T-cell (primary cell): ENCODE measurements around the gene SEC14L6. TPM values are rescaled to one million over a fixed set of nuclear protein-coding genes. Genes with fewer than 3 reads are reported as not detected.

ENCODE experiments used
- ATAC-seq, 4 experiments: fragments of 200-7000 bp in 3 of 4; fragments of 150-1000 bp in 1 of 4; cut with Tn5 transposase; replicated peaks in 1 of 4; 1 replicate in 3 of 4; 2 replicates in 1 of 4; pipeline ENCODE4 v1.10.0; 2021; ENCODE audit warnings: moderate library complexity in 3 of 4, mild to moderate bottlenecking in 2 of 4, moderate number of reproducible peaks in 1 of 4
- CTCF ChIA-PET, 2 donors: fragments of 300-600 bp; sonication (Branson Sonifier 250); formaldehyde crosslinking; loops; one replicate each; lab custom pipeline; 2022; ENCODE audit warnings: antibody characterized with exemption in 2 of 2; lab: Charles Lee
- POLR2A ChIA-PET, 2 donors: fragments of 300-600 bp; sonication (Branson Sonifier 250); formaldehyde crosslinking; loops; one replicate each; lab custom pipeline; 2022; ENCODE audit warnings: antibody characterized with exemption in 2 of 2; lab: Charles Lee
- DNase-seq, 35 experiments: peaks; one replicate each; pipeline versions ENCODE4 v3.0.0 to v3.0.0-alpha.2; 2013 to 2023
- H3K27ac ChIP-seq: one replicate; pipeline ENCODE4 v1.5.1; 2013; ENCODE audit warnings: low read length
- H3K27me3 ChIP-seq, 2 experiments: replicated peaks in 1 of 2; 1 replicate in 1 of 2; 2 replicates in 1 of 2; pipeline versions ENCODE4 v1.6.1 to v1.7.0; 2013; ENCODE audit warnings: low read length in 1 of 2, mixed read lengths in 1 of 2; ENCODE audit not compliant: control insufficient read depth in 2 of 2, insufficient read depth in 2 of 2; ENCODE audit errors: extremely low read depth in 1 of 2
- H3K36me3 ChIP-seq, 2 donors: 1 replicate in 1 of 2; 2 replicates in 1 of 2; pipeline versions ENCODE4 v1.6.1 to v1.7.0; 2013; ENCODE audit warnings: low read length in 1 of 2; ENCODE audit not compliant: control insufficient read depth in 2 of 2, insufficient read depth in 1 of 2; ENCODE audit errors: extremely low read depth in 1 of 2
- H3K4me1 ChIP-seq, 2 experiments: 1 replicate in 1 of 2; 2 replicates in 1 of 2; pipeline versions ENCODE4 v1.6.1 to v1.7.0; 2013; ENCODE audit warnings: low read length in 2 of 2, mixed read lengths in 1 of 2; ENCODE audit not compliant: insufficient read depth in 2 of 2, control insufficient read depth in 1 of 2; ENCODE audit errors: extremely low read depth in 1 of 2
- H3K4me3 ChIP-seq, 2 donors: 1 replicate in 1 of 2; 2 replicates in 1 of 2; pipeline versions ENCODE4 v1.5.1 to v1.7.0; 2013; ENCODE audit warnings: mild to moderate bottlenecking in 2 of 2, low read length in 1 of 2, moderate library complexity in 1 of 2; ENCODE audit not compliant: control insufficient read depth in 1 of 2; ENCODE audit errors: extremely low read depth in 1 of 2
- H3K9me3 ChIP-seq: 2 replicates; pipeline ENCODE4 v1.7.0; 2013
- H3K27ac Mint-ChIP-seq, 2 donors: one replicate each; pipeline ENCODE4 v1.8.0; 2020 to 2021; ENCODE audit warnings: mild to moderate bottlenecking in 2 of 2, mixed read lengths in 2 of 2
- H3K27me3 Mint-ChIP-seq, 2 donors: one replicate each; pipeline ENCODE4 v1.8.0; 2021 to 2022; ENCODE audit warnings: mixed read lengths in 2 of 2
- H3K36me3 Mint-ChIP-seq: one replicate; pipeline ENCODE4 v1.8.0; 2021; ENCODE audit warnings: mixed read lengths
- H3K4me1 Mint-ChIP-seq, 3 donors: one replicate each; pipeline ENCODE4 v1.8.0; 2020 to 2022; ENCODE audit warnings: mixed read lengths in 3 of 3, mild to moderate bottlenecking in 1 of 3
- H3K4me3 Mint-ChIP-seq, 3 donors: one replicate each; pipeline ENCODE4 v1.8.0; 2020 to 2022; ENCODE audit warnings: mild to moderate bottlenecking in 3 of 3, mixed read lengths in 3 of 3, moderate library complexity in 3 of 3
- H3K9me3 Mint-ChIP-seq, 3 donors: one replicate each; pipeline ENCODE4 v1.8.0; 2020 to 2022; ENCODE audit warnings: mixed read lengths in 3 of 3
- WGBS: methylation state at CpG from one replicate; pipeline ENCODE4 v1.1.5; 2013; ENCODE audit warnings: missing lambda C conversion rate; ENCODE audit not compliant: insufficient coverage; 5-methylcytosine and 5-hydroxymethylcytosine counted together
- total RNA-seq, 35 experiments: library from RNA in 6 of 35; stranded (reverse) in 6 of 35; fragments of 120-200 nt in 1 of 35; gene quantifications; one replicate each; pipeline versions ENCODE4 v1.2.1 to v1.2.4 and lab custom pipeline; 2013 to 2026

SEC14L6 gene
- total RNA-seq, 5 donors from 2014 or later (not counting 1 experiment from before 2014, with no cell fraction given), result 0.13 TPM; not detected in 4

- Mint-ChIP-seq H3K4me3 (no peak overlapping the region), H3K9me3 (no peaks in the 10 kb centered on the region), H3K36me3 (no peaks in the 10 kb centered on the region), H3K27ac (no peak overlapping the region), H3K4me1 (no peaks in the 10 kb centered on the region), H3K27me3 (peaks cover 9 to 11% of the 10 kb centered on the region in 2 donors)
- 75% methylated on average over 1 of the region's 7 CpGs for WGBS
- Histone ChIP-seq H3K27ac (no peak overlapping the region), H3K9me3 (no peaks in the 10 kb centered on the region), H3K4me3 (no peak overlapping the region), H3K27me3 (peaks cover 0 to 25% of the 10 kb centered on the region in 2 experiments), H3K36me3 (no peaks in the 10 kb centered on the region), H3K4me1 (no peaks in the 10 kb centered on the region)
- ATAC-seq (no peak), DNase-seq (no peak)
- CTCF ChIA-PET, result no interaction called here
- POLR2A ChIA-PET, result no interaction called here
Observed at GRCh38 chr22:30519842-30520425, 26.6 kb downstream of the SEC14L6 start.

GRCh38 chr22:30516731-30517130, 29.8 kb downstream of the SEC14L6 start:
- H3K27ac Mint-ChIP-seq, result no peak overlapping the region
- H3K9me3 Mint-ChIP-seq, result no peaks in the 10 kb centered on the region
- no peaks in the 10 kb centered on the region for H3K36me3 Mint-ChIP-seq
- Histone ChIP-seq H3K4me3 (no peak overlapping the region), H3K9me3 (no peaks in the 10 kb centered on the region), H3K27me3 (peaks cover 0 to 6% of the 10 kb centered on the region in 2 experiments), H3K27ac (no peak overlapping the region), H3K36me3 (no peaks in the 10 kb centered on the region), H3K4me1 (no peaks in the 10 kb centered on the region)
- 73% methylated on average over 3 of the region's 5 CpGs for WGBS
- no peak overlapping the region for H3K4me3 Mint-ChIP-seq
- no peak for ATAC-seq
- H3K27me3 Mint-ChIP-seq, result peaks cover 2 to 7% of the 10 kb centered on the region in 2 donors
- ChIA-PET POLR2A (interaction anchor here in 1 of 2 donors (0.5 kb wide), 1 partner anchor 64 kb away, joined by 3 read pairs; no protein-coding TSS in a partner anchor), CTCF (interaction anchor here in 1 of 2 donors (1.0 kb wide), 1 partner anchor 511 kb away, joined by 3 read pairs; no protein-coding TSS in a partner anchor)
- DNase-seq, result no peak
- H3K4me1 Mint-ChIP-seq, result no peaks in the 10 kb centered on the region

DNA sequence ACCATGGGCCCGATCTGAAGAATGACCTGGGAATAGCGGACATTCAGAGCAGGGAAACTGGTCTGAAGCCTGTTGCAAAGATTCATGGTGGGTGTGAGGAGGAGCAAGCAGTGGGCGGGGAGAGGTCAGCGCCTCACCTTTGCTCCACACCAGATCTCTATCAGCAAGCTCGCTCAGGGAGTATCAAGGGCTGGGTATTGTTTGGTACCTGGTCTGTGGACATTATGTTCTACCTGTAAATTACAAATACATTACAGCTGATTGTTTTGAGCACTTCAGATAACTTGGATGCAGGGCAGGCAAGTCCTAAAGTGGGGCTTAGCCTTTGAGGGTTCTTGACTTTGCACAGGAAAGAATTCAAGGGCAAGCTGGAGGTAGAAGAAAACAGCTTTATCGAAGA, 30.3 kb downstream of the SEC14L6 start:
- no peaks in the 10 kb centered on the region for H3K9me3 Mint-ChIP-seq
- Histone ChIP-seq H3K27me3 (peaks cover 0 to 6% of the 10 kb centered on the region in 2 experiments), H3K36me3 (no peaks in the 10 kb centered on the region), H3K9me3 (no peaks in the 10 kb centered on the region), H3K27ac (no peak overlapping the region), H3K4me3 (no peak overlapping the region), H3K4me1 (no peaks in the 10 kb centered on the region)
- DNase-seq (no peak), ATAC-seq (no peak)
- WGBS, result 80% methylated on average over 2 of the region's 6 CpGs
- ChIA-PET POLR2A (no interaction called here), CTCF (interaction anchor here in 1 of 2 donors (1.0 kb wide), 1 partner anchor 511 kb away, joined by 3 read pairs; no protein-coding TSS in a partner anchor)
- no peaks in the 10 kb centered on the region for H3K4me1 Mint-ChIP-seq
- H3K27ac Mint-ChIP-seq, result no peak overlapping the region
- H3K36me3 Mint-ChIP-seq, result no peaks in the 10 kb centered on the region
- H3K27me3 Mint-ChIP-seq, result peaks cover 2 to 6% of the 10 kb centered on the region in 2 donors
- no peak overlapping the region for H3K4me3 Mint-ChIP-seq

DNA sequence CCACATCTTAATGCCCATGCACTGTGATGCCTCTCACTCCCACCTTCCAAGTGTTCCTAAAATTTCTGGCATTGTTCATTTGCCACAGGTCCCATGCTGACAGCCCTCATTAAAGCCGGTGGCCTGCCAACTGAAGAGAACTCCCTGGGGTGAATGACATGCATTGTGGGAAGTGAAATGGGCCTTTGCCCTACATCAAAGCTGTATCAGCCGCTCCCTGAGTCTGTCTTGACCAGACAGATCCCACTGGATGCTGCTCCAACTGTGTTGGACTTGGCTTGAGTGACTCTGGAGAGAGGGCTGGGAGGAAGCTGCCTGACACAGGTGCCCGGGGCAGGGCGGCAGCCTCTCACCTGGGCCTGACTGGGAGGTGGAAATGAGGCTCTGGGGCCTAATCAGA, 32.3 kb downstream of the SEC14L6 start:
- no peak overlapping the region for H3K27ac Mint-ChIP-seq
- no peaks in the 10 kb centered on the region for H3K9me3 Mint-ChIP-seq
- Histone ChIP-seq H3K36me3 (no peaks in the 10 kb centered on the region), H3K9me3 (no peaks in the 10 kb centered on the region), H3K4me1 (no peaks in the 10 kb centered on the region), H3K4me3 (no peak overlapping the region), H3K27ac (no peak overlapping the region), H3K27me3 (no peaks in the 10 kb centered on the region)
- H3K27me3 Mint-ChIP-seq, result peaks cover 5 to 6% of the 10 kb centered on the region in 2 donors
- ChIA-PET CTCF (no interaction called here), POLR2A (interaction anchor here in 1 of 2 donors (0.6 kb wide), 1 partner anchor 11 kb away, joined by 3 read pairs; no protein-coding TSS in a partner anchor)
- no peak overlapping the region for H3K4me3 Mint-ChIP-seq
- ATAC-seq (no peak), DNase-seq (no peak)
- H3K36me3 Mint-ChIP-seq, result no peaks in the 10 kb centered on the region
- WGBS, result 78% methylated on average over 1 of the region's 4 CpGs
- no peaks in the 10 kb centered on the region for H3K4me1 Mint-ChIP-seq

DNA sequence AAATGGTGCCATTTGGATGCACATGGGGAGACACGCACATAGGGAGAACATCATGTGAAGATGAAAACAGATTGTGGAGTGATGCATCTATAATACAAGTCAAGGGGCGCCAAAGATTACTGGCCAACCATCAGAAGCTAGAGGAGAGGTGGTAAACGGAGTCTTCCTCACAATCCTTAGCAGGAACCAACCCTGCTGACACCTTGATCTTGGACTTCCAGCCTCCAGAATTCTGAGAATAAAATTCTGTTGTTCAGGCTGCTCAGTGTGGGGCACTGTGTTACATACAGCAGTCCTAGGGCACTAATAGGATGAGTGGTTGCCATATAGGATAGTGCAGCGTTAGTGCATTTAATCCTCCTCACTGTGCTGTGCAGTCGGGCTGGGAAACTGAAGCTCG, 33.1 kb downstream of the SEC14L6 start:
- Histone ChIP-seq H3K4me3 (no peak overlapping the region), H3K27me3 (peaks cover 0 to 3% of the 10 kb centered on the region in 2 experiments), H3K27ac (no peak overlapping the region), H3K9me3 (no peaks in the 10 kb centered on the region), H3K36me3 (no peaks in the 10 kb centered on the region), H3K4me1 (no peaks in the 10 kb centered on the region)
- DNase-seq (no peak), ATAC-seq (no peak)
- no peak overlapping the region for H3K4me3 Mint-ChIP-seq
- CTCF ChIA-PET, result no interaction called here
- H3K36me3 Mint-ChIP-seq, result no peaks in the 10 kb centered on the region
- H3K9me3 Mint-ChIP-seq, result no peaks in the 10 kb centered on the region
- H3K27me3 Mint-ChIP-seq, result peaks cover 4 to 7% of the 10 kb centered on the region in 2 donors
- 91% methylated on average over 3 of the region's 6 CpGs for WGBS
- no peaks in the 10 kb centered on the region for H3K4me1 Mint-ChIP-seq
- POLR2A ChIA-PET, result no interaction called here
- H3K27ac Mint-ChIP-seq, result no peak overlapping the region

- H3K27me3 Mint-ChIP-seq, result peaks cover 4 to 9% of the 10 kb centered on the region in 2 donors
- CTCF ChIA-PET, result no interaction called here
- ATAC-seq, result no peak
- no peaks in the 10 kb centered on the region for H3K36me3 Mint-ChIP-seq
- POLR2A ChIA-PET, result no interaction called here
- H3K27ac Mint-ChIP-seq, result no peak overlapping the region
- no peaks in the 10 kb centered on the region for H3K36me3 ChIP-seq
- H3K9me3 Mint-ChIP-seq, result no peaks in the 10 kb centered on the region
- DNase-seq, result no peak
- H3K4me1 ChIP-seq, result no peaks in the 10 kb centered on the region
- H3K27me3 ChIP-seq, result peaks cover 2 to 13% of the 10 kb centered on the region in 2 experiments
- 78% methylated on average over 4 of the region's 7 CpGs for WGBS
- no peak overlapping the region for H3K4me3 ChIP-seq
- H3K9me3 ChIP-seq, result no peaks in the 10 kb centered on the region
- no peak overlapping the region for H3K27ac ChIP-seq
- no peak overlapping the region for H3K4me3 Mint-ChIP-seq
- no peaks in the 10 kb centered on the region for H3K4me1 Mint-ChIP-seq
Observed at GRCh38 chr22:30511911-30512310, 34.6 kb downstream of the SEC14L6 start.
